ENCODE measurements around the gene PDXDC1. TPM values are rescaled to one million over a fixed set of nuclear protein-coding genes. Genes with fewer than 3 reads are reported as not detected.

The PDXDC1 gene
- total and polyA plus RNA-seq, 4 donors = 35.7 to 109 (median 69.6) TPM

- no peak overlapping the region for H3K27ac ChIP-seq (ENCODE audit: low read depth in 1 of 2, low read length in 1 of 2)
- 94 to 96% methylated on average over 28 of the region's 28 CpGs for WGBS, 2 donors
- H3K9me3 ChIP-seq (ENCODE audit: control insufficient read depth in 4 of 4, insufficient read depth in 3 of 4, low read length in 3 of 4) = no peaks in the 10 kb centered on the region
- H3K4me1 ChIP-seq (ENCODE audit: control insufficient read depth in 5 of 5, insufficient read depth in 5 of 5, low read length in 5 of 5) = peaks cover 0 to 4% (median 0%) of the 10 kb centered on the region in 5 donors
- no peak for DNase-seq
- no peak for ATAC-seq (ENCODE audit: insufficient read depth, low FRiP score)
- no peak overlapping the region for H3K4me3 ChIP-seq
- H3K36me3 ChIP-seq (ENCODE audit: control insufficient read depth in 4 of 4, insufficient read depth in 4 of 4, low read length in 4 of 4) = no peaks in the 10 kb centered on the region
- H3K9ac ChIP-seq (ENCODE audit: insufficient read depth in 1 of 2, low read length in 2 of 2) = no peak overlapping the region
- TF ChIP-seq CTCF (IDR thresholded peaks at IDR 0.05; ENCODE audit: control extremely low read depth, extremely low read depth) = no peak
- no peaks in the 10 kb centered on the region for H3K27me3 ChIP-seq (ENCODE audit: control insufficient read depth in 3 of 3, insufficient read depth in 3 of 3, low read length in 2 of 3)
These were observed 17.1 kb upstream of the PDXDC1 start for GRCh38 chr16:14957576-14958322.

- H3K9ac ChIP-seq (ENCODE audit: insufficient read depth in 1 of 2, low read length in 2 of 2) = no peak overlapping the region
- no peaks in the 10 kb centered on the region for H3K36me3 ChIP-seq (ENCODE audit: control insufficient read depth in 4 of 4, insufficient read depth in 4 of 4, low read length in 4 of 4)
- H3K27ac ChIP-seq (ENCODE audit: low read depth in 1 of 2, low read length in 1 of 2) = no peak overlapping the region
- peaks cover 0 to 4% (median 0%) of the 10 kb centered on the region in 5 donors for H3K4me1 ChIP-seq (ENCODE audit: control insufficient read depth in 5 of 5, insufficient read depth in 5 of 5, low read length in 5 of 5)
- no peak for TF ChIP-seq CTCF (IDR thresholded peaks at IDR 0.05; ENCODE audit: control extremely low read depth, extremely low read depth)
- H3K4me3 ChIP-seq = no peak overlapping the region
- H3K9me3 ChIP-seq (ENCODE audit: control insufficient read depth in 4 of 4, insufficient read depth in 3 of 4, low read length in 3 of 4) = peaks cover 0 to under 1% (median 0%) of the 10 kb centered on the region in 4 donors
- DNase-seq (no peak), ATAC-seq (ENCODE audit: insufficient read depth, low FRiP score) (no peak)
- 61 to 90% methylated on average over 4 of the region's 4 CpGs for WGBS, 2 donors
- no peaks in the 10 kb centered on the region for H3K27me3 ChIP-seq (ENCODE audit: control insufficient read depth in 3 of 3, insufficient read depth in 3 of 3, low read length in 2 of 3)
These were observed 16.6 kb upstream of the PDXDC1 start for GRCh38 chr16:14958323-14958600.

- WGBS, 2 donors = 90 to 91% methylated on average over 7 of the region's 7 CpGs
- Histone ChIP-seq H3K9ac (ENCODE audit: insufficient read depth in 1 of 2, low read length in 2 of 2) (no peak overlapping the region), H3K9me3 (ENCODE audit: control insufficient read depth in 4 of 4, insufficient read depth in 3 of 4, low read length in 3 of 4) (peaks cover 0 to 3% (median 0%) of the 10 kb centered on the region in 4 donors), H3K4me3 (no peak overlapping the region), H3K4me1 (ENCODE audit: control insufficient read depth in 5 of 5, insufficient read depth in 5 of 5, low read length in 5 of 5) (peaks cover 0 to 4% (median 0%) of the 10 kb centered on the region in 5 donors), H3K27ac (ENCODE audit: low read depth in 1 of 2, low read length in 1 of 2) (no peak overlapping the region), H3K36me3 (ENCODE audit: control insufficient read depth in 4 of 4, insufficient read depth in 4 of 4, low read length in 4 of 4) (no peaks in the 10 kb centered on the region), H3K27me3 (ENCODE audit: control insufficient read depth in 3 of 3, insufficient read depth in 3 of 3, low read length in 2 of 3) (no peaks in the 10 kb centered on the region)
- ATAC-seq (ENCODE audit: insufficient read depth, low FRiP score) (no peak), DNase-seq (no peak)
- TF ChIP-seq CTCF (IDR thresholded peaks at IDR 0.05; ENCODE audit: control extremely low read depth, extremely low read depth) = no peak
These were observed 15.9 kb upstream of the PDXDC1 start for GRCh38 chr16:14958970-14959369.
